Left forelimb (tissue), 1 donor: ENCODE data around the gene VPS39.

Source experiments
- DNase-seq: peaks from one replicate; pipeline ENCODE4 v3.0.0-alpha.2; 2018; ENCODE audit warnings: low spot score

VPS39 gene

DNA sequence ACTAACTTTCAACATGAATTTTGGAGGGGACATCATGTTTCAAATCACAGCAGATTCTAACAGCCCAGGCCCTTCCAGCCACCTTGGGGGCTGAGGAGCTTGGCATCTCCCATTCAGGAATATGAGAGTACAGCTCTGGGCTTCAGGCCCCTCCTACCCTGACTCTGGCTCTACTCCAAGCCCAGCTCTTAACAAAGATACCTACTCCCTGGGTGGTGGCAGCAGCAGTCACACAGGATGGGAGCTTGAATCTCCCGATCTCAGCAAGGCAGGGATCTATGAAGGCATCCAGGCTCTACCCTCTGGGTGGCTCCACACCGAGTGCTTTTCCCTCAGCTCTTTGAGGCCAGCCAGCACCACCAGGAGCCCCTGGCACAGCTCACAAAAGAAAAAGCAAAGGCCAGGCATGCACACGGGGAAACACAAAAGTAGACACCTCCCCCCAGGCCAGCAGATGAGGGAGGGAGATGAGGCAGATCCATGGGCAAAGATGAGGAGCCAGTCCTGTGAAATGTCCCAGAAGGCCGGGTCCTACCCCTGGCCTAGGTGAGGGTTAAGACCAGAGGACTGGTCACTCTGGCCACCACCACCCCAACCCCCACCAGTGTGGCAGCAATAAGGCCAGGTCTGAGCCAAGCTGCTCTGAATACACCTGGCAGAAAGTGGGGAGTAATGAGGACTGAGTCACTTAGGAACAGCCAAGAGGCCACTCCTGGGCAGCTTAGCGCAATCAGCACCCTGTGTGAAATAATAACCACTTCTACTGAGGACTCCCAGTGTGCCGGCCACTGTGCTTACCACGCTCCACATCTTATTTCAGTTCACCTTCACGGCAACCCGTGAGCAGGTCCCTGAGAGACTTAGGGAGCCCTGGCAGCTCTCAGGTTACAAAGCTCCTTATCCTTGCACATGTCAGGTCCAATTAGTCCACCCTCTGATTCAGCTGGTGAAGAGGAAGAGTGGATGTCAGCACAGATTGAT, 76.0 kb downstream of the VPS39 start:
- no peak for DNase-seq

DNA sequence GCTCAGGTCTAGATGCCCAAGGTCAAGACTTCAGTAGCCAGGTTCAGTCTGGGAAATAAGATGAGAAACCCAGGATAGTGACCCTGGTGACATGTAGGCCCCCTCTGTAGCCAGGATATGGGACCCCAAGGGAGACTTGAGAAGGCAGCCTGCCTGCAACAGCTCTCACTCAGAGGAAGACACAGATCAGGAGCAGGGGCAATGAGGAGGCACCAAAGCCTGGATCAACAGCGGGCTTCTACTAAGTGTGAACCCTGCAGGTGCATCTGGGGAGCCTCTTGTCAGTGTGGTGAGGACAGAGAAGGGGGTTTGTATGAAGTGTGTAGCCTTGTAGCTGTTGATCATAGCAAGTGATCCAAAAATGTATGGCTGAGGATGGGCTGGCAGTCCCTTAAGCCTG, 77.1 kb downstream of the VPS39 start:
- no peak for DNase-seq

DNA sequence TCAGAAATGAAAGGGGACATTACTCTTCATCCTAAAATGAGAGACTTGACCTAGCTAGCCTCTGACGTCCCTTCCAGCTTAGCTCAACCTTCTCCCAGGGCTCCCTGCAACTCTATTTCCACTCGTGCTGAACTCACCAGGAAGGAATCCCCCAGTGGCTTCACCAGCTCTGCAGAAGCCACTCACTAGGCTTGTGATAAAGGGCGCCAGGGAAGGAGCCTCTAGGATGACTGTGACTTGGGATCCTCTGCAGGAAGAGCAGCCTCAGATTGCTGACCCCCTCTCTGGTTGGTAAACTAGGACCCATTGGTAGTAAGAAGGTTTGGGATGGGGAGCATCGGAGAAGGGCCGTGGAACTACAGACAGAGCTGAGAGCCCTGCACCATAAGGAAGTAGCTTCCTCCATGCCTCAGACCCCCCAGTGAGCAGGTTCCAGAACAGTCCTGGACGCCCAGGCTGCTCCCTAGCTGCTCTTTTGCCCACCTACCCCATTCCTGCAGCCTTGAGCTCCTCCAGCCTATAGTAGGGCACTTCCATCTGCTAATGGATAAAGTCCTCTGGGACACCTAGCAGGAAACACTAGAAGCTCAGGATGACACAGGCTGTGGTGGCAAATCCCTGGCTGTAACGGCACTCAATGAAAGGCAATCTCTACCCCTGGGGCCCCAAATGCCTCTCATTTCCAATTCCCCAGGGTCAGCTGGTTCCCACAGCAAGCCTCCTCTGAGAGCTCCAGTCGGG, 77.7 kb downstream of the VPS39 start:
- no peak for DNase-seq

DNA sequence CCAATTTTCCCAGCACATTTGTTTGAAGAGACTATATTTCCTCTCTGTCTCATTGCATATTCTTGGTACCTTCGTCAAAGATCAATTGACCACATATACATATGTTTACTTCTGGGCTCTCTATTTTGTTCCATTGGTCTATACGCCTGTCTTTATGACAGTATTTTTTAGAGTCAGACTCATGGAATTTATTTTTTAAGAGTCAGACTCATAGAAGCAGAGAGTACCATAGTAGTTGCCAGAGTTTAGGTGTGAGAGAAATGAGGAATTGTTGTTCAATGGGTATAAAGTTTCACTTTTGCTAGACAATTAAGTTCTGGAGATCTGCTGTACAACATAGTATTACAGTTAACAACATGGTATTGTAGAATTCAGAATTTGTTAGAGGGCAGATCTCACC, 78.7 kb downstream of the VPS39 start:
- no peak for DNase-seq

DNA sequence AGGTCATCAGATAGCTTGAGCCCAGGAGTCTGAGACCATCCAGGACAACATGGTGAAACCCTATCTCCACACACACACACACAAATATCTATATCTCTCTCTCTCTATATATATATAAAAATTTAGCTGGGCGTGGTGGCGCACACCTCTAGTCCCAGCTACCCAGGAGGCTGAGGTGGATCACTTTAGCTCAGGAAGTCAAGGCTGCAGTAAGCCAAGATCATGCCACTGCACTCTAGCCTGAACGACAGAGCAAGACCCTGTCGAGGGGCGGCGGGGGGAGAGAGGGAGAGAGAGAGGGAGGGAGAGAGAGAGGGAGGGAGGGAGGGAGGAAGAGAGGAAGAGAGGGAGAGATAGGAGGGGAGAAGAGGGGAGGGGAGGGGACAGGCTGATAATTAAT, 79.6 kb downstream of the VPS39 start:
- DNase-seq: no peak

DNA sequence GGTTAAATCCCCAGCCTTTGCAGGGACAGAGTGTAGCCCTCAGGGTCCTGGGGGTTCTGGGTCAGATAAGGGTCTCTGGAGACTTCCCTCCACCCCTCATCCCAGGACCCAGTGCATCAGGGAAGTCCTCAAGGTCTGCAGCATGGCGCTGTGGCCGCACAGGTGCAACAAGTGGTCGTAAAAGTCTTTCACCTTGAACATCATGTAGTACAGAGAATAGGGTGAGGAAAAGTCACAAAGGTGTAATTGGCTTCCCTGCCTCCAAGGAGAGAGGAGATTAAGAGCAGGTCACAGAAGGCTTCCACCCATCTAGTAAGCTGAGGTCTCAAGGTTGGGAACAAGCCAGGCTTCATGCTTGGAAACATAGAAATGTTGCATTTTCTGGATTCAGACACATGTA, 84.6 kb downstream of the VPS39 start:
- no peak for DNase-seq

DNA sequence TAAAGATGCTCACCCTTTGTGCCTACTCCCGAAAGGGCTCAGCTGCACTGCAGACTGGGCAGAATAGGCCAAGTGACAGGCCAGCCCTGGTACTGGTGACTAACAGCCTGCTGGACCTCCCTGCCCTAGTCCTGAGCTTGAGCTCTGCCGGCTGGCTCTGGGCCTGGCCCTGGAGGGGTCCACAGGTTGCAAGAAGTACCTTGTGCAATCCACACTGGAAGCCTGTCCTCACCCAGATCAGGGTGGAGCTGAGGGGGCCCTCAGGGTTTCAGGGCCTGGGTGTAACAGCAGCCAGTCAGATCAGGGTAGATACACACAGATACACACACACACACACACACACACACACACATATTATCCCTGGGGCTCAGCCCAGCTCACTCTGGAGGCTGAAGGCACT, 86.4 kb downstream of the VPS39 start:
- DNase-seq: no peak

DNA sequence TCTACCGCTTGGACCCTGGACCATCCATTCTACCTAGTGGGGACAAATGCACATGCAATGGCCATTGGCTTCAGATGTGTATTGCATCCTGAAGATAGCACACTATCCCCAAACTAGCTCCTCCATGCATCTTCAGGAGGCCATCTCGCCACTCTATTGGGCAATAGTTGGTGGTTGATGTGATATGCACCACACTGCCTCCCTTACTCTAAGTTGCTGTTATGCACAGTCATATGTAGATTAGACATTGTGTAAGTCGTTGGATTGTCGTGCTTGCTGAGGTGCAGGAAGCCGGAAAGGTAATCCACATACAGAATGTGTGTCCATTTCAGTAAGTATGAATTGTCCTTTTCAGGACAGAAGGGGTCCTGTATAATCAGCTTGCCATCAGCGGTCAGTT, 87.1 kb downstream of the VPS39 start:
- DNase-seq: no peak

DNA sequence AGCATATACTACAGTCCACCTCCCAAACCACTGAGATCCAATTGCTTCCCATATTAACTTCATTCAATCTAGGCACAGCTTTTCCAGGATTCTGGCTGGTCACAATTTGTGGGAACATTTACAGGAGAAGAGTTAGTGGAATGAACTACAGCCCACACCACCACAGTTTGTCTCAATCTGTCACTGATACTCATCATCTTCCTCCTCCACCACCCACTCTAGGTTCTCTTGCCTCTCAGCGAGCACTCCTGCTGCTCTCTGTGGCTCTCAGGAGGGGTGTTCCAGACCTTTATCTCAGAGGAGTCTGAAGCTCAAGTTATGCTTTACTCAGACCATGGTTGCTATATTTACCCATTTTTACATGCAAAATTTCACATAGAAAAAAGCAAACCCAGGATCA, 87.8 kb downstream of the VPS39 start:
- DNase-seq: no peak

DNA sequence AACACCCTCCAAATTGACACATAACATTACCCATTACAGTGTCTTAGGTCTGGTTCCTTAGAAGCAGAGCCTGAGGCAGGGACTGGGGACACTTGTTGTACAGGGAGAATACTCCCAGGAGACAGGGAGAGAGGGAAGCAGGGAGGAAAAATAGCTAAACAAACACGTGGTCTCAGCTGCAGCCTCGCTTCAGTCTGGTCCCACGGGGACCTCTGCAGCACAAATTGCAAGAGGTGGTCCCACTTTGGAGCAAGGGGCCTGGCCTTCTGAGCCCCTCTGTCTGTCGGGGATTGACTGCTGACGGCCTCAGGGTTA, 88.7 kb downstream of the VPS39 start:
- DNase-seq: no peak

DNA sequence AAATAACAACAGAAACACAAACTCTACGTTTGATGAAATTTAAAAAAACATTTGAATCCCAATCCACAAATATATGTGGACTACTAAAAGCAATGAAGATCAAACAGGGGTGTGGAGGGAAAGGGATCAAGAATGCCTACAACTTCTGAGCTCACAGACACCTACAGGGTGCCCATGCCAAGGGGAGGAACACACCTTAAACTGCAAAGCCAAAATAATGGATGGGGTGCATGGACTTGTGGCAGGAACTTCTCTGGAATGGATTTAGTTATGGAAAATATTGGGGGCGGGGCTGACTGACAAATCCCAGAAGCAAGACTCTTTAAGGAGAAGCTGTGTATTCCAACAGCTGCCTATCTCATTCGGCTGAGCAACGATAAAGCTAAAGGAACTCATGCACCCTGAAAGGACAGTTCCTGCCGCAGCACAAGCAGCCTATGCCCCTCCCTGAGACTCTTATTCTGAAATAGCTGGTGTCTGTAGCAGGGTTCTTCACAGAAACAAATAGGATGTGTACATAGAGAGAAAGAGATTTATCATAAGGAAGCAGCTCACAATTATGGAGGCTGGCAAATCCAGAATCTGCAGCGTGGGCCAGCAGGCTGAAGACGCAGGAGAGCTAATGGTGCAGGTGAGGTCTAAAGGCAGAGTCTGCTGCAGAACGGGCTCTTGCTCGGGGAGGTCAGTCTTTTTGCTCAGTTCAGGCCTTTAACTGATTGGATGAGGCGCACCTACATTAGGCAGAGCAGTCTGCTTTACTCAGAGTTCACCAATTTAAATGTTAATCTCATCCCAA, 89.3 kb downstream of the VPS39 start:
- DNase-seq: no peak

DNA sequence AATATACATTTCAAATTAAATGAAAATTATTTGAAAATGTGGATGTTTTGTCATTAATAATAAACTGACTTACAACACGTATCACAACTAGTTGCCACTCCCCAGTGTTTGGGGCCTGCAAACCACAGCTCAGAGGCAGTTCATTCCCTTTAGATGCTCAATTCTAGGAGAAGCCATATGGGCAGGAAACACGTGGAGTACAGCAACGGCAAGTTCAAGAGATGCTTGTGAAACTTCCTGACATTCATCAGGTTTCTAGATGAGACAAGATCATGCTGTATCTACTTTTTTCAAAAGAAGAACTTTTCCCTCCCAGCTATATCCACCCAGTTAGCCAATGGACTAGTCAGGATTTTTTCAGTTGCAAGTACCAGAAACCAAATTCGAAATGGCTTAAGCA, 96.2 kb downstream of the VPS39 start:
- no peak for DNase-seq

DNA sequence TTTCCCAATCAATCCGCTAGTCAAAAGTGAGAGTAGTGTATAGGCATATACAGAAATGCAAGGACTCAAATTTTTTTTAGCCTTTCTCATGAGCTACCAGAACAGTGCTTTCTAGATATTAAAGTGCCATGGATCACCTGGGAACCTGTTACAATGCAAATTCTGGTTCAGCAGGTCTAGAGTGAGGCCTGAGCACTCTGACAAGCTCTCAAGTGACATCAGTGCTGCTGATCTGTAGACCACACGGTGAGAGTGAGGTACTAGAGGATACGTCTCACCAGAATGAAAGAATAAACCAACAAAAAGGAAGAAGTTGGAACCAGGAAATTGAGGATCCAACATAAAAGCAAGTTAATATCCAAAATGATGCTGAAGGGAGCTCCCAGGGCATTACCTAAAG, 97.7 kb downstream of the VPS39 start:
- DNase-seq: no peak

DNA sequence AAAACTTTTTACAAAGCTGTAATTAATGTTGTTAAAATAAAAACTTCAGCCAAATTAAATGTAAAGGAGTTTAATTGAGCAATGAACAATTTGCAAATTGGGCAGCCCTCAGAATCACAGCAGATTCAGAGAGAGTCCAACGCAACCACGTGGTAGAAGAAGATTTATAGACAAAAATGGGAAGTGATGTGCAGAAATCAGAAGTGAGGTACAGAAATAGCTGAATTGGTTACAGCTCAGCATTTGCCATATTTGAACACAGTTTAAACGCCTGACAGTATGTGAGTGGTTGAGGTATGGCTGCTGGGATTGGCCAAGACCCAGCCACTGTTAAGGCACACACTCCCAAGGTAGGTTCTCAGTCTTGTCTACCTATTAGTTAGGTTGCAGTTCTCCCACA, 99.3 kb downstream of the VPS39 start:
- DNase-seq: no peak
